ENCODE results near the gene CDIP1. TPM values are rescaled to one million over a fixed set of nuclear protein-coding genes. Genes with fewer than 3 reads are reported as not detected.

The CDIP1 gene
- total and polyA plus RNA-seq, 2 of the 8 experiments (the other 6 are each of a cell fraction or from before 2014, with no cell fraction given): 56.6 to 76.3 TPM

DNA sequence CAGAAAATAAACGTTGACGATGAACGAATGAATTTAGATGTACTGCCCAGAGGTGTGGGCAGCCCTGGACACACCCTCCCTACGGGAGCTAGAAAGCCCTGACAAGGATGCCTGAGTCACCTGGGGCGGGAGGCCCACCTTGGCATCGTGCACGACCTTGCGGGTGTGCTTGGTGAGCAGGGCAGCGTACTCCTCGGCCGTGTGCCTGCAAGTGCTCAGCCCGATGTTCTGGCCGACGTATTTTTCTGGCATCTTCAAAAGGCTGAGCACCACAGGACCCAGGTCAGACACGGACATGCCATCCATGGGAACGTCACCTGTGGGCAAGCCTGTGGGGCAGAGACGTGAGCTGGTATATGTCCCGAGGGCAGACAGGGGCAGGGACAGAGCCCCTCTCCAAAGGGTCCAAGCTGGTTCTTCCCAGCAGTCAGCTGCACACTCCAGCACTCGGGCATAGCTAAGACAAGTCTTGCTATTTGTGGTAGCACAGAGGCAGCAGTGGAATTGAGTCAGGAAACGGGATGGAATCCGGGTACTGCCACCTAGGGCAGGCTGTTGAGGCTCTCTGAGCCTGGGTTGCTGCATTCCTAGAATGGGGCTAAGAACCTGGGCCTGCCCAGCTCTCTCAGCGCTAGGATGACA lies 74.9 kb downstream of the CDIP1 start:
- ChIA-PET POLR2A (ENCODE audit: partially characterized antibody) (interaction anchor here (0.8 to 21.6 kb wide), 6 partner anchors 8 to 95 kb away, joined by 3 to 257 read pairs (median 4); partner anchors contain the start of genes HMOX2 and NMRAL1), CTCF (ENCODE audit: partially characterized antibody) (interaction anchor here (0.6 to 1.8 kb wide), 4 partner anchors 11 to 335 kb away, joined by 3 to 5 read pairs (median 4); partner anchors contain the start of gene NMRAL1)
- peaks cover 0 to 9% (median 3%) of the 10 kb centered on the region in 4 experiments; a peak in 4 of 7 replicates for H3K4me1 ChIP-seq (replicated peaks in 1 of 4; ENCODE audit: control insufficient read depth in 3 of 4, insufficient read depth in 4 of 4, low read length in 3 of 4)
- no peak overlapping the region for H4K5ac ChIP-seq (ENCODE audit: insufficient read length, low read depth, low read length)
- no peak for TF ChIP-seq KDM4A (IDR thresholded peaks at IDR 0.05; ENCODE audit: low read depth, low read length, severe bottlenecking)
- no peak for TF ChIP-seq CTBP2 (IDR thresholded peaks at IDR 0.05; ENCODE audit: borderline replicate concordance, insufficient read depth, insufficient read length, low read length)
- no peak for TF ChIP-seq EP300 (IDR thresholded peaks at IDR 0.05; ENCODE audit: borderline replicate concordance in 1 of 2, low read depth in 2 of 2, low read length in 2 of 2)
- no peak for TF ChIP-seq TAF7 (optimal IDR thresholded peaks at IDR 0.05; ENCODE audit: borderline replicate concordance, low read depth, low read length)
- TF ChIP-seq BACH1 (IDR thresholded peaks at IDR 0.05; ENCODE audit: low read length): no peak
- no peak for TF ChIP-seq SP2 (IDR thresholded peaks at IDR 0.05; ENCODE audit: low read length)
- TF ChIP-seq, protein P1, sequence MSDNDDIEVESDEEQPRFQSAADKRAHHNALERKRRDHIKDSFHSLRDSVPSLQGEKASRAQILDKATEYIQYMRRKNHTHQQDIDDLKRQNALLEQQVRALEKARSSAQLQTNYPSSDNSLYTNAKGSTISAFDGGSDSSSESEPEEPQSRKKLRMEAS (IDR thresholded peaks at IDR 0.05): no peak
- TF ChIP-seq MAFK (IDR thresholded peaks at IDR 0.05; ENCODE audit: low read depth, low read length): no peak
- TF ChIP-seq SP1 (IDR thresholded peaks at IDR 0.05; ENCODE audit: low read depth, low read length): no peak
- TF ChIP-seq E2F6 (IDR thresholded peaks at IDR 0.05): no peak
- TF ChIP-seq BRCA1 (IDR thresholded peaks at IDR 0.05; ENCODE audit: low read depth, low read length): no peak
- TF ChIP-seq CHD1 (IDR thresholded peaks at IDR 0.05; ENCODE audit: low read depth, low read length): no peak
- H3K4me3 ChIP-seq (ENCODE audit: extremely low read depth in 1 of 4, insufficient read depth in 2 of 4, low read depth in 3 of 4, low read length in 4 of 4): no peak overlapping the region
- no peak overlapping the region for H3K56ac ChIP-seq (replicated peaks; ENCODE audit: insufficient read length, low read depth, low read length)
- no peaks in the 10 kb centered on the region for H3K27me3 ChIP-seq (replicated peaks in 1 of 4; ENCODE audit: control insufficient read depth in 3 of 4, extremely low read depth in 1 of 4, insufficient read depth in 3 of 4, low read length in 3 of 4)
- H3K9ac ChIP-seq (replicated peaks in 1 of 4; ENCODE audit: extremely low read depth in 1 of 4, low read depth in 3 of 4, low read length in 3 of 4): no peak overlapping the region
- H3K18ac ChIP-seq (ENCODE audit: extremely low read depth, low read length): no peak overlapping the region
- H3K36me3 ChIP-seq (ENCODE audit: control insufficient read depth in 2 of 4, insufficient read depth in 4 of 4, low read length in 3 of 4): peaks cover 10 to 43% (median 26%) of the 10 kb centered on the region in 4 experiments
- H4K91ac ChIP-seq (replicated peaks; ENCODE audit: insufficient read length, low read length): no peak overlapping the region
- no peaks in the 10 kb centered on the region for H3K9me3 ChIP-seq (ENCODE audit: insufficient read depth in 2 of 2, low read depth in 1 of 2, low read length in 1 of 2)
- FAIRE-seq (no peak), DNase-seq (ENCODE audit: low read depth in 1 of 2, low spot score in 2 of 2) (no peak)
- no peaks in the 10 kb centered on the region for H3K79me2 ChIP-seq (ENCODE audit: control insufficient read depth in 1 of 2, insufficient read depth in 2 of 2, low read length in 2 of 2)
- H3K4ac ChIP-seq (replicated peaks; ENCODE audit: insufficient read length, low read depth, low read length): no peak overlapping the region
- H3K79me1 ChIP-seq (ENCODE audit: low read depth, low read length): no peaks in the 10 kb centered on the region
- no peaks in the 10 kb centered on the region for H3K23me2 ChIP-seq (ENCODE audit: low read depth, low read length)
- H2AFZ ChIP-seq (ENCODE audit: low read length): no peak overlapping the region
- no peak overlapping the region for H2BK120ac ChIP-seq (replicated peaks; ENCODE audit: low read depth, low read length)
- H4K20me1 ChIP-seq (replicated peaks in 1 of 2; ENCODE audit: control insufficient read depth in 1 of 2, insufficient read depth in 2 of 2, low read length in 2 of 2): peaks cover 2 to 16% of the 10 kb centered on the region in 2 experiments
- no peak overlapping the region for H3K23ac ChIP-seq (ENCODE audit: insufficient read length)
- 94% methylated on average over 21 of the region's 22 CpGs; no CpG with 5 or more reads in 1 of the 2 experiments for WGBS, 2 experiments (ENCODE audit: extremely low coverage in 1 of 2, insufficient coverage in 1 of 2, insufficient read length in 1 of 2, insufficient replicate concordance in 2 of 2, low coverage in 1 of 2, low lambda C conversion rate in 2 of 2, missing lambda C conversion rate in 1 of 2)
- no peak overlapping the region for H2BK15ac ChIP-seq (ENCODE audit: low read length)
- H2BK5ac ChIP-seq (ENCODE audit: low read depth, low read length): no peak overlapping the region
- no peak overlapping the region for H2BK12ac ChIP-seq (ENCODE audit: low read depth, low read length)
- H4K8ac ChIP-seq (ENCODE audit: extremely low read depth, insufficient read depth, low read length): no peak overlapping the region; the same call in 1 of the 2 replicates
- no peak overlapping the region for H3K14ac ChIP-seq (ENCODE audit: insufficient read length)
- H3K27ac ChIP-seq (ENCODE audit: low read depth, low read length): no peak overlapping the region
- H2BK20ac ChIP-seq (ENCODE audit: low read length): no peak overlapping the region
- H2AK5ac ChIP-seq (ENCODE audit: low read depth, low read length): no peak overlapping the region
- no peak overlapping the region for H3K4me2 ChIP-seq (ENCODE audit: insufficient read depth in 1 of 2, low read depth in 2 of 2, low read length in 2 of 2)

Data from H1 (cell line).